ENCODE results near the gene FOXN3.
"Not testable (repeated sequence)": the region's sequence is repeated elsewhere in the genome, so short reads cannot be mapped to it uniquely, and the experiment has no call there.

The FOXN3 gene

DNA sequence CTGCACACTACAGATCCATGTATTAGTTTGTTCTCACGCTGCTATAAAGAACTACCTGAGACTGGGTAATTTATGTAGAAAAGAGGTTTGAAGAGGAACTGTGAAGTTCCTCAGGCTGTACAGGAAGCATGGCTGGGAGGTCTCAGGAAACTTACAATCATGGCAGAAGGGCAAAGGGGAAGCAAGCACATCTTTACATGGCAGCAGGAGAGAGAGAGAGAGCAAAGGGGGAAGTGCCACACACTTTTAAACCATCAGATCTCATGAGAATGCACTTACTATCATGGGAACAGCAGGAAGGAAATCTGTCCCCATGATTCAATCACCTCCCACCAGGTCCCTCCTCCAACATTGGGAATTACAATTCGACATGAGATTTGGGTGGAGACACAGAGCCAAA is 265.3 kb downstream of the FOXN3 start:
- not testable (repeated sequence) for DNase-seq

DNA sequence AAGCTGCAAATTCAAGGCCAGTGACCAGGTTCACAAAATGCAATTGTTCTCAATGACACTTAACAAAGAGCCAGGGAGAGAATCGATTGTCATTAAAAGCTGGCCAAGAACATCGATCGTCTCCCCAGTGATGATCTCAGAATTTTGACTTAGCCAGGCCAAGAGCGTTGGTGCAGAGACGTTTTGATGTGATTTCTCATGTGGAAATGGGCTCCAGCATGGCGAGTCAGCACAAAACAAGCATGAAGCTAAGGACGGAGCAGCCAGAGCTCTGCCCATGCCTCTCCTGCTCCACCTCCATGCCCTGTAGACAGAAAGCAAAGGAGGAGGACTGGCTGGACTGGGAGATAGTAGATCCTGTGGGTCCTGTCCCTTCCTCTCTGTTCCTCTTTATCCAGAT is 270.8 kb downstream of the FOXN3 start:
- no peak for DNase-seq

DNA sequence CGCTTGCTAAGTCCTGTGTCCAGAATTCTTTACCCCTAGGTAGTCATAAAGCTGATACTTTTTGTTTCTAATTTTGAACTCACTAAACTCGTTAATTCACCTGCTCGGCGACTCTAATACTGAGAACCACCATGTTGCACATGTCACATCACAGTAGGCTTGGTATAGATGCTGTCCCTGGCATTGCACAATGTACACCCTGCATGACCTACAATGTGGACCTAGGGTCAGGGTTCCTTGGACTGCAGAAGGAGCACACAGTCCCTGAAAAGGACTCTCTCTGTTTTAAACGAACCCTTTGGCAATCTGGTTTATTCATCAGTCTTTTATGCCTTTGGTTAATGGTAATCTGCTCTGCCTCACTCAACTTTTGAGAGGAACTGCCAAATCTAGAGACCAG is 272.4 kb downstream of the FOXN3 start:
- no peak for DNase-seq

DNA sequence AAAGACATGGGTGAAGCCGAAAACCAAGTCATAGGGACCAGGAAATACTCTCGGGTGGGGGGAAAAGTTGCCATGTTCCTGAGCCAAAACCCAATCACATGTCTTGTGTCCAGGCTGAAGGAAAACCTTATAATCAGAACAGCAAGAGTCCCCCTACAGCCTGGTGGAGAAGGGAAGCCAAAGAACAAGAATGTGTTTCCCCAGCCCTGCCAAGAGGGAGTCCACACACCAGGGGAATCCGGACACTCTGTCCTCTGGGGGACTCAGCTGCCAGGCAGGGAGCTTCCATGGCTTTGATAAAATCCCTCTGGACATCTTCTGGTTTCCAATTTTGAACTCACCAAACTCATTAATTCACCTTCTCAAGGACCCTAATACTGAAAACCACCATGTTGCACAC is 273.0 kb downstream of the FOXN3 start:
- no peak for DNase-seq

- DNase-seq = no peak
Measured at GRCh38 chr14:89143595-89143994, 273.4 kb downstream of the FOXN3 start.

DNA sequence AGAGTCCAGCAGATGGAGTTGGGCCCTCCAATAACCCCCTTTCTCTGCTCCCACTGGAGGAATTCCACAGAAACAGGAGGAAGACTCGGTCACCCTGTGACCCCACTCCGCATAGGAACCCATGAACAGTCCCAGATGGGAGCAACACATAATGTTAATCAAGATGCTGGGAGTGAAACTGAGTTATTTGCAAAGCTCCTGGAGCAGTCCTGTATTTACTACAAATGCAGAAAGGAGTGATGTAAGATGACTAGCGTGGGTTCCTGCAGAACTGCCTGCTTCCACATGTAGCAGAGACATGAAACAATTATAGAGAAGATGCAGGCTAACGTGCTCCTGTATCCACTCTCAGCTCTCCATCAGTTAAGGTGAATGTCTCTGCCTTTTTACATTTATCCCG is 274.7 kb downstream of the FOXN3 start:
- DNase-seq = no peak

GRCh38 chr14:89141862-89142261 is 275.2 kb downstream of the FOXN3 start:
- DNase-seq = no peak

DNA sequence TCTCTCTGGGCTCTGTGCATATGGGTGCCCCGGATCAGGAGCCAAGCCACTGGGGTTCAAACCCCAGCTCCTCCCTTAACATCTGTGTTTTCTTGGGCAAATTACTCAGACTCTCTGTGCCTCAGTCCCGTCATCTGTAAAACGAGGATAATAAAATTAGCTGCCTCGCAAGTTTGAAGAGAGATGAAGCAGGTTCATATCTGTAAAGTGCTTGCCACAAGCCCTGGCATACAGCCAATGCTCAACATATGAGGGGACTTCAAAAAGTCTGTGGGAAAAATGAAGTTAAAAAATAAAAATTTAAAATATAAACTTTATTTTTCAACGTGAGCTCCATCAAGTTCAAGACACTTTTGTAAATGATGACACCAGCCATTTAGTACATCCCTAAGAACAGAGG is 276.7 kb downstream of the FOXN3 start:
- DNase-seq = no peak

- DNase-seq = no peak
Measured at GRCh38 chr14:89139404-89140247, 277.4 kb downstream of the FOXN3 start.

- DNase-seq = no peak
Measured at GRCh38 chr14:89138846-89139245, 278.2 kb downstream of the FOXN3 start.

- no peak for DNase-seq
Measured at GRCh38 chr14:89137526-89138163, 279.4 kb downstream of the FOXN3 start.

DNA sequence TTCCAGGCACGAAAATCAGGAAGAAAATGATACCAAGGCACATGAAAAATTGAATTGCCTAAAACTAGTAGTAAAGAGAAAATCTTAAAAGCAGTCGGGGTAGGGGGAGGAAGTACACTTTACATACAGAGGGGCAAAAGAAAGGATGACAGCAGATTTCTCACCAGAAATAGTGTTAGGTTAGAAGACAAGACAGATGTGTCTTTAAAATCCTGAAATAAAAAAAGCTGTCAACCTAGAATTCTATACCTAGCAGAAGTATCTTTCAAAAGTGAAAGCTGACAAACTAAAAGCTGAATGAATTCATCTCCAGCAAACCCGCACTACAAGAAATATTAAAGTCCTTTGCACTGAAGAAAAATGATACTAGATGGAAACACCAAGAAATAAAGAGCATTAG is 280.4 kb downstream of the FOXN3 start:
- DNase-seq = no peak

DNA sequence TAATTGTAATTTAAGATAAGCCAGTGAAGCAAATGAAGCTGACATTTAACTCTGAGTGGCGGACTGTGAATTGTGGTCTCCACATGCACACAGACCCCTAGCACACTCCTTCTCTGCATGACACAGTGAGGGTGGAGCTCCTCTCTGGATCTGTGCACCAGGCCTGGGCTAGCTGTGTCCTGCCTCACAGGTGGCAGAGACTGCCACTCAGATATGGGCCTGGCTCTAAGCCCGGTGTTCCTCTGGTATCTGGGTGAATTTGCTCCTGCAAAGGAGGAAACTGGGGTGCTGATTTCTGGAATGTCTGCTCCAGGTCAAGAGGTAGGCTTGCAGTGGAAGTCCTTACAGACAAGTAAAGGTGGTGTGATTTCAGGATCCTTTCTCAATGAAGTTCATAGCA is 282.4 kb downstream of the FOXN3 start:
- DNase-seq = no peak

DNA sequence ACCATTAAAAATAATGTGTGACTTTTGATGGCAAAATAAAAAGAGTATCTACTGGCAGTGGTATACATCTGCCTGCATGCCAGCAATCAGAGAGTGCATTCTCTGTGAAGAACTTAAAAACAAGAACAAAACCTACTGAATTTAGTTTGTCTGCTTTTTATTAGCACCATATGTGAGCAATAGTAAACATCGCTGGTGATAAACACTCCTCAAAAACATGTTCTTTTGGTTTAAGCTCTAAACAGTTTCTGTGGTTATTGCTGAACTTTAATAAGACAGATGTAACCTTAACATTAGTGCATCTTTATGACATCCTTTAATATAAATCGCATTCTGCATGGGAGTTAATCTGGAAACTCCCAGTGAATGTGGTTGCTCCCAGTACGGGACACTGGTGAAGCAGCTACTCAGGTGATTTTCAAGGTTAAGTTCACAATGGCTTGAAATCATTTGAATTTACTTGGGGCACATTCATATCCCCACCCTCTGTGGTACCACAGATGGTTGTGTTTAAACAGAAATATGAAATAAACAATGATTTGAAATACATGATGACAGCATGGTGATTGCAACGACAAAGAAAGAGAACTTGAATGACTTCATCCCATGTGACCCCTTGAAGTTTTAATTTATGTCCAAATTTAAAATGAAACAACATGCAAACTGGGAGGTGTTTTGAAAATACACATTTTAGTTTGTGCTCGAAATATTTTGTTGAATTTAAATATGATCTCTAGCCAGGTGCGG is 285.9 kb downstream of the FOXN3 start:
- no peak for DNase-seq

- DNase-seq = no peak
Measured at GRCh38 chr14:89129570-89129969, 287.5 kb downstream of the FOXN3 start.

DNA sequence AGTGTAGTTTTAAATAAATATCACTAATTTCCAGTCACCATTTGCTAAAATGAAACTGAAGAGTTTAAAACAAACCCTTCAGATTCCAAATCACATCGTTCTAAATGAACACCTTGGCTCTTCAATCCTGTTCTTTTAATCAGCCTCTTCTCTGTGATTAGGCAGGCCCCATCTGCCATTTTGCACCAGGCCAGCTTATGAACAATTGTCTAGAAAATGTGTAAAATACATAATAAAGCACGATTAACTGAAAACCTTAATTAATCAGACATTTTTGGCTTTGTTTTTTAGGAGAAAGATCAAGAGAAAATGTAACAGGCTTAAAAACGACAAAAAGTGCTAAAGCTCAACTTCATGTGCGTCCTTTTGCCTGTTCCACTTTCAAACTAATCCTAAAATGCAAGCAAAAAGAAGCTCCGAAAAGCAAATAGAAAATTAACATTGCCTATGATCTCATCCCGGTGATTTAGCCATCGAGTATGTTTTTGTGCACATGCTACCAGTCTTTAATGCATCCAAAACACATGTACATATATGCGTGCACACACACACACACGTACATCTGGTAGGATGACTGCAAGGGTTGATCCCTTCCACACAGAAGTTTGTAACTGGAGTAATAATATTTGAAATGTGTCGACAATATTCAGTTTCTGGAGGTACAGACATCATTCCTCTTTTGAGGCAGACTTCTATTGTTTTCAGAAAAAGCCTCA is 288.6 kb downstream of the FOXN3 start:
- no peak for DNase-seq

GRCh38 chr14:89126461-89126860 is 290.6 kb downstream of the FOXN3 start:
- DNase-seq = no peak

- no peak for DNase-seq
Measured at GRCh38 chr14:89125216-89125615, 291.8 kb downstream of the FOXN3 start.

DNA sequence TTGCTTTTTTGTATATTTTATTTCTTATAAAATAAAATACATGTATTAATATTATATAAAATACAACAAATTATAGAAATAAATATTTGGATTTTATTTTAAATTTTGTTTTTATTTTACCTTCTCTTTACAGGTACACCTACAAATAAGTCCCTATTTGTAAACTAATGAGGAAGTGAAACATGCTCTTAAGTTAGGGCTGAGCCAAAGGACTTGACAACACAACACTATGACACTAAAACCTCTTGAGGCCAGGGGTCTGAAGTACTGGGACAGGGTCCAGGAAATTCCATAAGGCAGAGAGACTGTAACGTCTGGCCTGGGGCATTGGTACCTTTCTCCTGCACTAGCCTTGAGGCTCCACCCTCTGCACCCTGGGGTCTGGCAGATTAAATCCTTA is 293.2 kb downstream of the FOXN3 start:
- no peak for DNase-seq

DNA sequence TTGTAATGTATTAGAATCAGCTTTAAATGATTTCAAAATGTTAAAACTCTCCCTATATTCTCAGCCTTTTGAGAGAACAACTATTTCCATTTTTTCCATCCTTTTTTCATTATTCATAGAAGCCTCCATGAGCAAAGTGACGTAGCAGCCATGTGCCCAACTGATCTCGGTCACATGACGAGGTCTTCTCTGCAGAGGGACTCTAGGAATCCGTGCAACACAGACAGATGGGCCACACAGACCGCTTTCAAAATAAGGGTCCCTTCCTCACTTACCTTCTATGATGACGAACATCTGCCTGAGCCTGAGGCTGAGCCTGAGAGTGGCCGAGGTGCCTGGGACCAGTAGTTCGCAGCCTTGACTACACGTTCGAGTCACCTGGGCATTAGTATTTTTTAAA is 293.8 kb downstream of the FOXN3 start:
- DNase-seq = no peak

- no peak for DNase-seq
Measured at GRCh38 chr14:89121968-89122620, 294.9 kb downstream of the FOXN3 start.

DNA sequence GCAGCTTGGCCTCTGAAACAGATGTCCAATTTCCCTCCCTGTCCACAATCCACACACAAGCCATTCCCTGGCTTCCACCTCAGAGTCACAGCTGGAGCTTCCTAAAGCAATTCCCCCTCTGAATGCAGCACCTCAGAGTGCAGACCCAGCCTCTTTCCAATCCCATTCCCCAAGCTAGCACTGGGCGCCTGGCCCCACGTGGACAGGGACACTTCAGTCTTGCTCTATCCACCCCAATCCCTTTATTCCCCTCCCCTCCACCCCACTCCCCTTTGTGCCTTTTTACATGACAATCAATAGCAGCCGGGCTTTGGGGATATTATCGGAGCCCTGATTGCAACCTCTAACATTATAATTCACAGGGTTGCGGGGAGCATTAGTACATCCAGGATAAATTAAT is 300.0 kb downstream of the FOXN3 start:
- no peak for DNase-seq

DNA sequence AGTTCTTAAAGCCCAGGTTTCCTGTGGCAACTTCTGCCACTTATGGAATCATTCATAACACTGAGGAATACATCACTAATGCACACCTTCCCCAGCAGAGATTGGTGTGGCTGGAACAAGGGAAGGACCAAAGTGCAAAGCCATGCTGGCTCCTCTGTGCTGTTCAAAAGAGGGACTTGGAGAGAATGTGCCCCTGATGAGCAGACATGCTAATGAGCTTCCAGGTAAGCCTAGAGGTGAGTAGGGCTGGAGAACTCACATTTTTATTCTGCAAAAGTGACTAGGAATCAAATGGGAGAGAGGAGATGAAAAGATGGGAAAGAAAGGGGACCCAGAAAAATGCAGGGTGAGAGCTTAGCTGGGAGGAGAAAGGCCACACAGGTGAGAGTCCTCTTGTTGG is 302.9 kb downstream of the FOXN3 start:
- DNase-seq = no peak
